ENCODE results near the gene PIP5KL1.

The PIP5KL1 gene

GRCh38 chr9:127930231-127931091, at the start of gene PIP5KL1:
TSS of gene PIP5KL1 (minus strand) at chr9:127930777. CDS start at chr9:127930752, 25 bp downstream.
- DNase-seq (ENCODE audit: low read depth) = peak; percentile 61

DNA sequence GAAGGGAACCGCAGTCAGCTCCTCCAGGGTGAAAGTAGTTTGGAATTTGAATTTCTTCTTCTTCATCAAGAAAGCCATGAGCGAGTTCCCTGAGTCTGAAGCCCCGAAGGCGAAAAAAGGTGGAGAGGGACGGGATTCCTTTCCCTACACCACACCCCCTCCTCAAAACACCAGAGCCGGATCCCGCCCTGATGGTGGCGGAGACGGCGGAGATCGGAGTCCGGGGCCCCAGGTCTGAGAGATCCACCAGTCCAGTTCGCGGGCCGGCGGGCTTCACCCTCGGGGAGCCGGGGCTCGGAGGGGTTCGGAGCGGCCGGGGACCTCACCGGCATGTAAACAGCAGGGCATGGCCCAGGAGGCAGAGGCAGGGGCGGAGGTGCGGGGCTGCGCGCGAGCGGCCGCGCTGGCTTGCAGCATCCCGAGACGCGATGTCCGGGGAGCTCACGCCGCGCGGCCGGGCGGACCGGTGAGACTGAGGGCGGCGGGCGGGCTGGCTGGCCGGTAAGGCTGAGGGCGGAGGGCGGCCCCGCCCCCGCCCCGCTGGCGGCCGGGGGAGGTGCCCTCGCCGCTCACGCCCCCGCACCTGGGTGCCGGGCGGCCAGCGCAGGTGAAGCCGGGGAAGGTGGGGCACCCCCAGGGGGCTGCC, 49.6 kb upstream of the PIP5KL1 start:
- DNase-seq (ENCODE audit: low read depth) = no peak

GRCh38 chr9:127979333-127980059, 48.9 kb upstream of the PIP5KL1 start:
- DNase-seq (ENCODE audit: low read depth) = no peak

- DNase-seq (ENCODE audit: low read depth) = no peak
Observed at GRCh38 chr9:127979015-127979332, 48.4 kb upstream of the PIP5KL1 start.

DNA sequence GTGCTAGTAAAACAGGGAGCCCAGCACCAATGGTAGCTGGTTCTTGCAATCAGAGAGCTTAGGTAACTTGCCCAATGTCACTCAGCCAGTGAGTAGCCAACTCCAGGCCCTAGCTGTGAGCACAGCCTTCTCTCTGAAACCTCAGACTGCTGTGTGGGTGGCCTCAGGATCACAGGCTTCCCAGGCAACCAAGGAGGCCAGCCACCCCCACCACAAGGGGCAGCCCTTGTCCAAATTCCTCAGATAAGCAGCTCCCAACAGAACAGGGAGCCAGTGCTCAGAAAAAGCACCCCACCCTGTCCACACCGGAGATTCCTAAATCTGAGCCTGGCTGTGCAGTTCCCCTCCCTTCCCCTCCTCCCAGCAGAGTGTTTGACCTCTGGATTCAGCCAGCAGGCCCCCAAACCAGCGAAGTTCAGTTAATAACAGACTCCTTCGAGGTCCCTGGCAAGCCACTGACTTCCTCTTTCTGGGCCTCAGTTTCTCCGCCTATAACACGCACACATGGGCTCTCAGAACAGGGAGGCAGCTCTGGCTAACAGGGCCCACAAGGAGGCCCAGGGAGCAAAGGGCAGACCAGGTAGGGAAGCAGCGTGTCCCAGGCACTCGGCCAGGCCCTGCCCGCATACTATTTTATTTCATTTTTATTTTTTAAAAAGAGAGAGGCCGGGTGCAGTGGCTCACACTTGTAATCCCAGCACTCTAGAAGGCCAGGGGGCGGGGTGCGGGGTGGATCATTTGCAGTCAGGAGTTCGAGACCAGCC, 47.5 kb upstream of the PIP5KL1 start:
- DNase-seq (ENCODE audit: low read depth) = no peak

DNA sequence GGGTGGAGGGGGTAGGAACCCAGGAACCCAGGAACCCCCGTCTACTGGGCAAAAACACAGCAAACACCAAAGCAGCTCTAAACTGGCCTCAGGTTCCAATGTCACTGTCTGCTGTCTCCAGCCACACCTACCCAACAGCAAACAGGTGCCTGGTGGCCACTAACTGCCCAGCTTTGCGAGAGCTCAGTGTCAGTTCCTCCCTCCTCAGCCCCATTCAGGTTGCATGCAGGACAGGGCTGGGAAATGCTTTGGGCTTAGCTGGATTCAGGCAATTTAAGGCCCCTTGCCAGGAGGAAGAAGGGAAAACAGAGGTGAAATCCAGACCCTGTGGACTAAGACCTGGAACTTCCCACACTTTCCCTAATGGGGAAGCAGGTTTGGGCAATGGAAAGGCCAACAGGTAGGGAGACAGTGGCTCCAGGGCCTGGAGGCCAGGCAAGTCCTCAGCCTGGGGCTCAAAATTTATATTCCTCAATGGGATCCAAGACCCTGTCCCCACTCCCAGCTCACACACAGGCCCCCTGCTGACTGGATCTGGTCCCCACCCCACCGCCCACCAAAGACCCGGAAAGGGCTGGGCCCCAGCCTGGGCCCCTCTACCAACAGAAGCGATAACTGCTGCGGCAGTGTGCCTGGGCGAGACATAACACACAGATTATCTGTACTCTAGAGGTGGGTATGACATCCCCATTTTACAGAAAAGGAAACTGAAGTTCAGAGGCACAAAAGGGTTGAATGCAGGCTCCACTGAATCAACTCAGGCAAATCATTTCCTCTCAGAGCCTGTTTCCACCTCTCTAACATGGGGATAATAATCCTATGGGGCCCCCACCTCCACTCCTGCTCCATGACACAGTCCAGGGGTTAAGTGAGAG, 46.7 kb upstream of the PIP5KL1 start:
- DNase-seq (ENCODE audit: low read depth) = no peak

- no peak for DNase-seq (ENCODE audit: low read depth)
Observed at GRCh38 chr9:127976498-127976897, 45.9 kb upstream of the PIP5KL1 start.

- DNase-seq (ENCODE audit: low read depth) = no peak
Observed at GRCh38 chr9:127975376-127976315, 45.1 kb upstream of the PIP5KL1 start.

GRCh38 chr9:127974769-127975261, 44.2 kb upstream of the PIP5KL1 start:
- no peak for DNase-seq (ENCODE audit: low read depth)

GRCh38 chr9:127974001-127974768, 43.6 kb upstream of the PIP5KL1 start:
- DNase-seq (ENCODE audit: low read depth) = no peak

DNA sequence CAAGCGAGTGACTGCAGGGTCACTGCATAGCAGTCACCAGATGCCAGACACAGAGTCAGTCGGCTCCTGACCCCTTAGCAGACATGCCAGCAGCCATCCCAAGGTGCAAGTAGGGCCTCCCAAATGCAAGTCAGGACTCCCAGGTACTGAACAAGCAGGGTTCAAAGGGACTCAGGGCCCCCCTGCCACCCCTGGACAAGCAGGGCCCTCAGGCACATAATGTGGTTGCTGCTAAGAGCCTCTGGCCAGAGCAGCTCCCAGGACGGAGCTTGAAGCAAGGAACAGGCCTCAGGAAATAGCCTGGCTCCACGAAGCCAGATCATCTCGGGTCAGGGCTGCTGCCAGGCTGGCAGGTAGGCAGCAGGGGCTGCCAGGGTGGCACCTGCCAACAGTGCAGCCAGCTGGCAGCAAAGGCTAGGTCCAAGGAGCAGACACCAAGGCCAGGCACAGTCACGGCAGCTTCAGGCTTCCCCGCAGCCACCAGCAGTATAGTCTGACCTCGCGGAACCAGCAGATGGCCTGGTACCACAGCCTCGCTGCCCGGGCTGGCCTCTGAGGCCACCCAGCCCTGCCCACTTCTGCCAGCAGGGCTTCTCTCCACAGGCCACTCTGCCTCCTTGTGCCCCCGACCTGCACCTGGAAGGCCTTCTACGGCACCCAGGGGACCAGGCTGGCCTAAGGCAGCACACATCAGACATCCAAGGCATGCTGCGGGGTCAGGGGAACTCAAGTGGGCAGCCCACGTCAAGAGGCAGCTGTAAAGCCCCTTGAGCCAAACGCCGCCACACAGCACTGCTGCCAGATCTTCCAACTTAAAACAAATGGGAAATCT, 42.8 kb upstream of the PIP5KL1 start:
- no peak for DNase-seq (ENCODE audit: low read depth)

- no peak for DNase-seq (ENCODE audit: low read depth)
Observed at GRCh38 chr9:127972236-127972871, 41.8 kb upstream of the PIP5KL1 start.

- DNase-seq (ENCODE audit: low read depth) = no peak
Observed at GRCh38 chr9:127971357-127972235, 41.0 kb upstream of the PIP5KL1 start.

GRCh38 chr9:127970401-127971313, 40.1 kb upstream of the PIP5KL1 start:
- DNase-seq (ENCODE audit: low read depth) = no peak

DNA sequence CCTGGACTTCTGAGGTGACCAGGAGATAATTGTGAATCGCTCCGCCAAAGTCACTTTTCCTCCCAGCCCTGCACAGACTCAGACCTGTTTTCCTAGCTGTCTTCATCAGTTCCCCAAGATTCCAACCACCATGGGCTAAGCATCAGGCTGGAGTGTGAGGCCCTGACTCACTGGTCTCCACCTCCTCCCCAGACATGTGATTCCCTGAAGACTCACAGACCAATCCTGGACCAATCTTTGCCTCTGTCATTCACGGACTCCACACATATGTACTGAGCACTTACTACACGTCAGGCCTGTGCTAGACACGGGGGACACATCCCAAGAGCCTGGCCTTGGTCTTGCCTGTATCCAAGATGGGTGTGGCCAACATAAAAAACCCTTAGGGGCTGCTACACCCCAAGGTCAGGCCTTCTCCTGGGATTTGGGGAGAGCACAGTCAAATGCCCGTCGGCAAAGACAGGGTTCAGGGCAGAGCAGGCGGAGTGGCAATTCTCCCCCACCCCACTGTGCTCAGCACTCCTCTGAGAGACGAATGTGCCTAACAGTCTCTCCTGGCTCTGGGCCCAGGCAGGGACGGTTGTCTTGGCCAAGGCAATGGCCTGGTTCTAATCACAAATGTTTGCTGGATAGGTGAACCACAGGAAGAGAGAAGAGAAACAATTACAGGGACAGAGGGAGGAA, 38.3 kb upstream of the PIP5KL1 start:
- no peak for DNase-seq (ENCODE audit: low read depth)
